BJ (cell line): ENCODE measurements around the gene HMCN1. TPM values are rescaled to one million over a fixed set of nuclear protein-coding genes. Genes with fewer than 3 reads are reported as not detected.

ENCODE experiments used
- CTCF ChIA-PET: fragments of 350-600 bp; formaldehyde crosslinking; extraction: SDS; loops from one replicate; lab custom pipeline; 2021; ENCODE audit warnings: antibody characterized with exemption, inconsistent platforms; lab: Yijun Ruan, JAX
- POLR2A ChIA-PET: fragments of 300-600 bp; sonication (Branson Sonifier 250); formaldehyde crosslinking; extraction: SDS; loops from one replicate; lab custom pipeline; 2021; ENCODE audit warnings: antibody characterized with exemption; lab: Charles Lee
- DNase-seq: peaks from one replicate; pipeline ENCODE4 v3.0.0-alpha.2; 2011; ENCODE audit warnings: low read depth
- H3K27me3 ChIP-seq: 2 replicates; pipeline ENCODE4 v1.6.0; 2011; ENCODE audit warnings: low read length; ENCODE audit not compliant: control insufficient read depth, insufficient read depth
- H3K36me3 ChIP-seq: 2 replicates; pipeline ENCODE4 v1.5.1; 2011; ENCODE audit warnings: low read length; ENCODE audit not compliant: control insufficient read depth, insufficient read depth
- H3K4me3 ChIP-seq: 2 replicates; pipeline ENCODE4 v1.5.1; 2011; ENCODE audit warnings: low read depth, mild to moderate bottlenecking, control low read depth, low read length
- CTCF ChIP-seq: IDR thresholded peaks from 2 replicates; pipeline ENCODE4 v1.5.1; 2011; ENCODE audit warnings: low read depth, mild to moderate bottlenecking, control low read depth, inconsistent platforms, low read length, moderate library complexity; ENCODE audit not compliant: insufficient read depth
- polyA minus RNA-seq: library from RNA; depleted of rRNA, polyadenylated mRNA; stranded (reverse); fragments of >200 nt; gene quantifications from 2 replicates; pipeline ENCODE4 v1.2.3, GENCODE V29; 2011; rRNA and poly(A)+ RNA removed
- polyA plus RNA-seq: library from polyadenylated mRNA; depleted of rRNA; stranded (reverse); fragments of >200 nt; gene quantifications from 2 replicates; pipeline ENCODE4 v1.2.3, GENCODE V29; 2011; rRNA removed

HMCN1 gene
- 13.3 and 16.2 TPM in 2 replicates for polyA plus RNA-seq
- polyA minus RNA-seq: 7.9 and 14.7 TPM in 2 replicates

- ChIA-PET CTCF (interaction anchor here (0.9 to 4.2 kb wide), 6 partner anchors 9 to 478 kb away, joined by 3 to 29 read pairs (median 4); no protein-coding TSS in a partner anchor), POLR2A (no interaction called here)
- Histone ChIP-seq H3K4me3 (peak within 1 kb of the TSS; percentile 52), H3K27me3 (no peaks in the 10 kb centered on the region), H3K36me3 (no peaks in the 10 kb centered on the region)
- DNase-seq: no peak
- peak; percentile 61 for TF ChIP-seq CTCF
These were observed at the start of gene HMCN1 for GRCh38 chr1:185733818-185734735. Gene HMCN1 (plus strand): TSS chr1:185734391. CDS start chr1:185734780, 389 bp downstream.

GRCh38 chr1:185686821-185687778 is 47.1 kb upstream of the HMCN1 start:
- CTCF ChIA-PET: interaction anchor here (0.7 kb wide), 1 partner anchor 231 kb away, joined by 4 read pairs; no protein-coding TSS in a partner anchor

GRCh38 chr1:185690527-185690926 is 43.7 kb upstream of the HMCN1 start:
- POLR2A ChIA-PET: no interaction called here
- no peaks in the 10 kb centered on the region for H3K36me3 ChIP-seq
- no peak for DNase-seq
- CTCF ChIA-PET: interaction anchor here (1.1 to 1.7 kb wide), 2 partner anchors 9 to 11 kb away, joined by 3 to 5 read pairs; no protein-coding TSS in a partner anchor
- no peaks in the 10 kb centered on the region for H3K27me3 ChIP-seq
- no peak overlapping the region for H3K4me3 ChIP-seq
- no peak for TF ChIP-seq CTCF

More at GRCh38 chr1:185686821-185687778, 47.1 kb upstream of the HMCN1 start:
- H3K27me3 ChIP-seq: no peaks in the 10 kb centered on the region
- POLR2A ChIA-PET: no interaction called here
- no peak overlapping the region for H3K4me3 ChIP-seq
- DNase-seq: no peak
- no peak for TF ChIP-seq CTCF
- no peaks in the 10 kb centered on the region for H3K36me3 ChIP-seq

GRCh38 chr1:185693654-185694053 is 40.5 kb upstream of the HMCN1 start:
- DNase-seq: no peak
- no peak for TF ChIP-seq CTCF
- CTCF ChIA-PET: interaction anchor here (1.0 to 1.9 kb wide), 3 partner anchors 13 to 736 kb away, joined by 3 to 7 read pairs (median 3); no protein-coding TSS in a partner anchor

More at GRCh38 chr1:185693654-185694053, 40.5 kb upstream of the HMCN1 start:
- Histone ChIP-seq H3K36me3 (no peaks in the 10 kb centered on the region), H3K4me3 (no peak overlapping the region), H3K27me3 (no peaks in the 10 kb centered on the region)
- POLR2A ChIA-PET: no interaction called here
